Head of caudate nucleus (tissue), 42 donors: ENCODE measurements around the gene SIL1.
"Not testable (repeated sequence)": the region's sequence is repeated elsewhere in the genome, so short reads cannot be mapped to it uniquely, and the experiment has no call there.

Source experiments
- DNase-seq, 42 donors: peaks; one replicate each; pipeline versions ENCODE4 v3.0.0 to v3.0.0-alpha.2; 2020 to 2021; ENCODE audit warnings: mixed read lengths in 7 of 42
- intact Hi-C: fragments of 100-400 bp; cut with DNase I; formaldehyde crosslinking; loops from one replicate; pipeline ENCODE4 v1.15.0; 2022

Gene SIL1

DNA sequence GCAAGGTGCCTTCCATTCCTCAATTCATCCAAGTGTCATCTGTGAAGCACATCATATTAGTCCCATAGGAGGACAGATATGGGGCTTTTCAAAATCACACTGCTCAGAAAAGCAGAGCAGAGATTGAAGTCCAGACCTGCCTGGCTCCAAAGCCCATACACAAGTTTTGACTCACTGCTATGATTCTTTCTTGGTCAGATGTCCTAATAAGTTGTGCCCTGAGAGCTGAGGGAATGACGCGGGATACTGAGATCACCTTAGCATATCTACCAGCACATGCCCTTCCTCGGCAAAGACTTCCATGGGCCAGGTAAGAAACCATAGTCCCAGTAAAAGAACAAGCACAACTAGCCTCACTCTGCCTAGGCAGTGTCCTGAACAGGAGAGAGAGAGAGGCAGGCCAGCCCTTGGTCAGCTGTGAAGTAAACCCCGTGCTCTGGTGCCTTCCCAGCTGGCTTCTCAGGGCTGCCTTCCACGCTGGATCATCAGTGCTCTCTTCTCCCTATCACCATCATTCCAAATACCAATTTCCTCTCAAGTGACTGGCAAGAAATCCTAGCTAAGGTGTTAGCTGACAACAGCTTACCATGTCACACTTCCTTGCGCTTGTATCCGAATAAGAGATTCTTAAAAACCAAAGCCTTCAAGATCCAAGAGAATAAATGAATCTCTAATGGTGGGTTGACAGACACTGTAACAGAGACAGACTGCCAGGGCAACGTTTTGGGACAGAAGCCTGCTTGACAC is 73.2 kb downstream of the SIL1 start:
- intact Hi-C loops = no loop called here
- peak in 1 of 42 donors; percentile 29 for DNase-seq

DNA sequence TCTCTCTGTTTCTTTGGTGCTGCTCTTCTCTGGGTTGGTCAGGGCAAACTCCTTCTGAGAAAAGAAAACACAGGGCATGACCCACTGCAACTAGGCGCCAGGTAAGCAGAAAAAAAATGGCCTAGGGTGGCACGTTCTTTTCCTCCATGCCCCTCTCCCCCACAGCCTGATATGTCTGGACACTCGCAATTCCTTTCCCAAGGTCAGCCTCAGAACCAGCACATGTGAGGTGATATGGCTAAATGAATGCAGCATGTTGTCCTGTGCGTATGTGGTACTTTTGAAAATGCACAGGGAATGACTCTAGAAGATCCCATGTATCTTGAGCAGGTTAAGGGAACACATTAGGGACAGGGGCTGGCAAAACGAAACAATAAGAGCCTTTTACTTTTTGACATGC is 77.0 kb downstream of the SIL1 start:
- intact Hi-C loops = no loop called here
- peak in 2 of 42 donors; percentile 7 to 32 for DNase-seq

DNA sequence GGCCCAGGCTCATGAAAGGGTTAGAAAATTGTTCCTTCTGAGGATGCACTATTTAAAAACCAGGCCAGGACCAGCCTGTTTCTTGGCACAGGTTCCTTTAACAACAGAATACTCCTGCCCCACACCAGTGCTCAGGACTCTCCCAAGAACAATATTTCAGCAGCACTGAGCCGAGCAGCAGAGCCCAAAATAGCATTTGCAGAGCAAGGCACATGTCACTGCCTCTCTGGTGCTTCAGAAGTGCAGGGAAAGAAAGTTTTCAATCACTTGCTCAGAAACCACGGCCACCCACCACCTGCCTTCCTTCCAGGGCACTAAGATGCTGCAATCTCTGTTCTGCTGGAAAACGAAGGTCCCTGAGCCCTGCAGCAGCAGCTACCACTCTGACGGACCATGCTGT is 77.6 kb downstream of the SIL1 start:
- peak in 36 of 42 donors; percentile 39 to 93 (median 69) for DNase-seq
- intact Hi-C loops = no loop called here

DNA sequence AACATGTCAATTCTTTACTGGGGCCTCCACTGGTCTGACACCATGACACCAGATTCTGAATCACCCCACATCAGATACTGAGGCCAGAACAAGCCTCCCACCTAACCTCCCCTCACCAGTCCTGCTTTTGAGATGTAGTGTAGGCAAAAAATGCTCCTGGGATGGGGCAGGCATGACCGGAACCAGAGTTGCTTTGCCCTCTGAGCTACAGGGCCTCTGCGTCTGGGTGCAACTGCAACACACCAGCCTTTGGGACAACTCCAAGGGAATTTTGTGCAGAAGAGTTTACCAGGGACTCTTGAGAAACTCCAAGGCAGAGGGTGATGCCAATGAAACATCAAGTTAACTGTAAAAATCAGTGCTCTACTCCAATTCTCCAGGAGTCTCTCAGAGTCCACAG is 79.4 kb downstream of the SIL1 start:
- peak in 1 of 42 donors; percentile 9 for DNase-seq
- intact Hi-C loops = no loop called here

DNA sequence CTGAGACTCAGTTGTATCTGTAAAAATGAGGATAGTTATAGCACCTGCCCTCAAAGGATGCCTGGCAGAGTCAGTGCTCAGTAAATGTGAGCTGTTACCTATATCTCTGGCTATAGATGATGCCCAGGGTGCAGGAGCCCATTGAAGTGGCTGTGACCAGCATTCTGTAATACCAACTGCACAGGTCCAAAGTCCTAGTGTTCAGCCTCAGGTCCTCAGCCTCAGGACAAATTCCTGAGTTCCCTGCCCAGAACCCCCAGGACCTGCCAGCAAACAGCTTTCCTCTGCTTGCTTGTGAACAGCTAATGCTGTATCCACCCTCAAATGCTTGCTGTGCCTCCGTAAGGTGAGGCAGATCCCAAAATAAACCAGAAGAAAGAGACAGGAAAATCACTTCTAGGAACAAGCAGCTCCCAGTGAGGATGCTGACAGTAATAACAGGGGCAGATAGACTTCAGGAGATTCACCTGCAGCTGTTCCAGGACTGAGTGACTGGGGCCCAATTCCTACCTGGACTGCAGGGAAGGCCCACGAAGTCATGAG is 80.8 kb downstream of the SIL1 start:
- intact Hi-C loops = no loop called here
- peak in 10 of 42 donors; percentile 18 to 74 (median 54) for DNase-seq

DNA sequence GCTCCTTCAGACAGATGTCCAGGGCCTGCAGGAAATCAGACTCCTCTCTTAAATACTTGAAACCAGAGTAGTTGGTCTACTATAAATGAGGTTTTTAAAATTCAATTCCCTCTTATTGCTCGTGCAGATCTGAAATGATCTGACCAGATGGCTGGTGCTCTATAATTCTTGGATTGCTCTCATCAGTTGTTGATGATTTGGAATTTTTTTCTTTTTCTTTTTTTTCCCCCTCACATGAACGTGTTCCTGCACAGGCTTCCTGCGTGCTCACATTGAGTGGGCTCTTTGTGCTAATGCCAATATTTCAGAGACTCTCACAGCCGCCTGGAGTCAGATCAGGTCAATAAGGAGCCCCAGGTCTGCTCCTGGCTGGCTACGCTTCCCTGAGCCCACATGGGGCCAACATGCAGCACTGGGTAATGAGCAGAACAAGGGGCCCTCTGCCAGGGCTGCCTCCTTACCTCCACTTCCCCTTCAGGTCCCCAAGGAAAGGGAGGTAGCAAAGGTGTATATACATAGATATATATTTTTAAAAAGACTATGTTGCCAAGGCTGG is 82.0 kb downstream of the SIL1 start:
- intact Hi-C loops = no loop called here
- DNase-seq = peak in 1 of 42 donors; percentile 29

DNA sequence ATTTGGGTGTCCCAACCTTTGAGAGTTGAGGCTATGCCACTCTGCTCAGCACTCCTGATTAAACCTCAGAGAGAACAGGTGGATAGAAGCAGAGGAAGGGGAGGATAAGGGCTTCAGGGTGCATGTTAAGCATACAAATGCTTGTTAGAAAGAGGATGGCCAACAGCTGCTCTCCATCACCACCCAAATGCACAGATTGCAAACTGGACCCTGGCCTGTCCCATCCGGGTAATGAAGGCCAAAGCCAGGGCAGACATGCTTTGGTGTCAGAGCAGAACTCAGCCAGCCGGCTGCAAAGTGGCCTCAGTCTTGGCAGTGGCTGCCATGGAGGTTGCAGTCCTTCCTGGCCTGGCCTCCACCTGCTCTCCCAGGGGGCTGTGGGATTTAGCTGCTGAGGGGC is 84.3 kb downstream of the SIL1 start:
- peak in 1 of 42 donors; percentile 7 for DNase-seq
- intact Hi-C loops = no loop called here

DNA sequence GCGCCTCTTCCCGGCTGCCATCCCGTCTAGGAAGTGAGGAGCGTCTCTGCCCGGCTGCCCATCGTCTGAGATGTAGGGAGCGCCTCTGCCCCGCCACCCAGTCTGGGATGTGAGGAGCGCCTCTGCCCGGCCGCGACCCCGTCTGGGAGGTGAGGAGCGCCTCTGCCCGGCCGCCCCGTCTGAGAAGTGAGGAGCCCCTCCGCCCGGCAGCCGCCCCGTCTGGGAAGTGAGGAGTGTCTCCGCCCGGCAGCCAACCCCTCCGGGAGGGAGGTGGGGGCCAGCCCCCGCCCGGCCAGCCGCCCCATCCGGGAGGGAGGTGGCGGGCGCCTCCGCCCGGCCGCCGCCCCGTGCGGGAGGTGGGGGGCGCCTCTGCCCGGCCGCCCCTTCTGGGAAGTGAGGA is 85.8 kb downstream of the SIL1 start:
- intact Hi-C loops, DNase-seq: not testable (repeated sequence)

DNA sequence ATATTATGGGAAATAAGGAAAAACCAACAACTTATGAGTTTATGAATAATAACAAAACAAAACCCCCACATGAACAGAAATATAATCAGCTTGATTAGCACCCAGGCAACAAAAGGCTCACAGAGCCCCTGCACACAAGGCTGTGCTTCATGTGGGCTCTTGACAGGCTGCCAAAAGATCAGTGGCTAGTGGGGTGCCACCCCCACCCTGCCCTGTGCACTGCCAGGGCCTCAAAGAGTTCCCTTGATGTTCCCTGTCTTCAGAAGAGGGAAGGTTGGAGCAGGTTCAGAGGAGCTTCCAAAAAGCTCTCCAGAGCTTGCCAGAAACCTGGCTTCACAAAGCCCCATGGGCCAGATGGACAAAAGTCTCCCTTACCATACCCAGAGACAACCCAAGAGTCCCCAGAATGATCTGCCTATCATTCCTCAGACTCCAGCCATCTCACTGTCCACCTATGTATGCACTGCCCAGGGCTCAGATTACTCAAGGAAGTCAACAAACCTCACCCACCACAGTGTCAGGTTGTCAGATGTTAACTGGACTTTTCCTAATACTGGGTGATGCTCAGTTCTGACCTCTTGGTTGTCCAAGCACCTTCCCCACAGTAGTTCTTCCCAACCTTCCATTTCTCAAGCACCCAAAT is 87.5 kb downstream of the SIL1 start:
- DNase-seq = peak in 37 of 42 donors; percentile 44 to 88 (median 66)
- intact Hi-C loops = no loop called here

DNA sequence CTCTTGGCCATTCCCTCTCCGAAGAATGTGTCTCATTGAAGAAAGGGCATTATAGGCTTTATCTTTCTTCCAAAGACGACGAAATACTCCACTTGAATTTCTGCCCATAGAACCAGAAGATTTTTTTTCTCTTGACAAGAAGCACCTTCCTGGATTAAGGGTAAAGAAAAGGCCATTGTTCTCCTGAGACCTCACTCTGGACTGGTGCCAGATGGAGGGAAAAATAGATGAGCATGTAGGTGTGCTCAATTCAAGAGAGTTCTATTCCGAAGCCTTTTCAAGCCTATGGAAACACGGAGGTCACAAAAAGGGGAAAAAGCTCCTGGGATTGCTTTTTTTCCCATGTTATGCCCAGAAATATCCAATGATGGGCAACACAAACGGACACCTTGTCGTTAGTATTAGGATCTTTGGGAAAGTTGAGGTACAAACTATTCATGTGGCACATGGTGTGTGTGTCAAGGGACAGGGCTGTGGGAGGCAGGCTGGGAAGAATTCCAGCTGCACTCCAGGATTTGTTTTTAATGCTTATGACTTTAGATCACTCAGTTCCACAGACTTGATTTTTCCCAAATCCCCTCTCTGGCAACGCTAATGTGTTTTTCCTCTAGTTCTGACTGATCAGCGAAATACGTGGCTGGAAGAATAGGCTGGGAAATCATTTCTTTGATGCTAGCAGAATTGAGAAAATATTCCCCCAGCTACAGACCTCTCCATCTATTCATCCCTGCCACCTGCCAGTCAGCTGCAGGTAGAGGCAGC is 89.9 kb downstream of the SIL1 start:
- peak in 7 of 42 donors; percentile 9 to 62 (median 43) for DNase-seq

DNA sequence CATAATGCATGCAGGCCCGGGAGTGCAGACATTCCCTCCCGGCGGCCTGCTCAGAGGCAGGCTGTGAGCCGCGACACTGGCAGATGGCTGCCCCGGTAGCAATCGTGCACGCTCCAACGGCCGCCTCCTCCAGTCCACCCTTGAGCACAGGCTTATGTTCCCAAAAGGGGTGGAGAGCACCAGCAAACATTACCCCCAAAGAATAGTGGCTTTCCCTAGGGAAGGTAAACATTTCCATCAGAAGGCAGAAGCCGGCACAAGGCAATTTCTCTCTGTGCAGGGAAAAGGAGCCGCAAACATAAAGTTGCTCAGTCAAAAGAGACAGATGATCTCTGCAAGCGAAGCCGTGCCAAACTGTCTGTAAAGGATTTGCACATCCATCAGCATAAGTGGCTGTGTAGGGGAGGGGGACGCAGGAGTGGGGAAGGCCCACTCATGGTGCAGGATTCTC is 92.5 kb downstream of the SIL1 start:
- intact Hi-C loops = loop anchor here (10.0 kb wide), 1 partner anchor 231 kb away; the partner anchor contains the start of gene LRRTM2
- peak in 38 of 42 donors; percentile 38 to 81 (median 60) for DNase-seq

More for the DNA sequence above, 89.9 kb downstream of the SIL1 start:
- intact Hi-C loops = loop anchor here (10.0 kb wide), 1 partner anchor 233 kb away; the partner anchor contains the start of gene LRRTM2

DNA sequence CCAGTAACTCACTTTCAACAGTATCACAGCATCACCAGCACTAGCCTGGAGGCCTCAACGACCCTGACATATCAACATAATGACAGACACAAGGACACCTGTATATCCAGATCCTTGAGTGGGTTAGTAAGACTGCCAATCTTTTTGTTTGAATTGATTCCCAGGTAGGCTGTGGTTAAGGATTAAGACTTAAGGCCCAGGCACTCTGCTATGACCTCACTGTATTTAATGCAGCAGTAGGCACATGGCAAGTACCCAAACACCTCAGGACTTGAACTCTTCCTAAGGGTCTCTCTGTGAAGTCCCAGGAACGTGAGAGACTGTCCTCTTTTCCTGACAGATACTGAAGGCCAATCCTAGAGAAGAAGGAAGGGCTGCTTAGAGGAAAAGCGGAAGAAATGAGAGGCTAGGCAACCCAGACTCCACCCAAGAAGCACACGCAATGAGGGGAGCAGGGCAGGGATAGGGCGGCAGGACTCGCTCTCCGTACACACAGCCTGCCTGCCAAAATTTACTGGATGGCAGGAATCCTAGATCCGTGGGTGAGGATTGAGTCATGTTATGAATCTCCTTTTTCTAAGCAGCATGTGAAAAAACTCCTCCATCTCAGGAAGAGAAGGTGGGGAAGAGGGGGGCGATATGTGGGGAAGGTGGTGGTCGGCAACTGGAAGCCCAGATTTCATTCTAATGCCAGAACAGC is 93.4 kb downstream of the SIL1 start:
- intact Hi-C loops = loop anchor here (10.0 kb wide), 1 partner anchor 230 kb away; the partner anchor contains the start of gene LRRTM2
- peak in 40 of 42 donors; percentile 43 to 93 (median 74) for DNase-seq

DNA sequence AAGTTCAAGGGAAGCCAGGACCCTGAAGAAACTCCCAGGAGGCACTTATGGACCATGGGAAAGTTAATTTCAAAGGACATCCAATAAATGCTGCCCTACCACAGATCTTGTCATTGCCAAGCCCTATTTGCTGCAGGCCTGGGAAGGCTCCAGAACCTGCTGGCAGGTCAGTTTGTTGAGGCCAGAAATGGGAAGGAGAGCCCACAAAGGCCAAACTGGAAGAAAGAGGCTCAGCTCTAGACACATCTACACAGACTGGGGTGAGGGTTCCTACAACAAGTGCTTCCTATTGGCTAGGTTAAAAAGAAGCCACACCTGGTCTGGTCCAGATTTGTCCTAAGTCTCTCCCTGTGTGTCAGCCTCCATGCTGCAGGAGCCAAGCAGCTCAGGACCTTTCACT is 94.4 kb downstream of the SIL1 start:
- intact Hi-C loops = loop anchor here (10.0 kb wide), 1 partner anchor 229 kb away; the partner anchor contains the start of gene LRRTM2
- DNase-seq = peak in 1 of 42 donors; percentile 25

DNA sequence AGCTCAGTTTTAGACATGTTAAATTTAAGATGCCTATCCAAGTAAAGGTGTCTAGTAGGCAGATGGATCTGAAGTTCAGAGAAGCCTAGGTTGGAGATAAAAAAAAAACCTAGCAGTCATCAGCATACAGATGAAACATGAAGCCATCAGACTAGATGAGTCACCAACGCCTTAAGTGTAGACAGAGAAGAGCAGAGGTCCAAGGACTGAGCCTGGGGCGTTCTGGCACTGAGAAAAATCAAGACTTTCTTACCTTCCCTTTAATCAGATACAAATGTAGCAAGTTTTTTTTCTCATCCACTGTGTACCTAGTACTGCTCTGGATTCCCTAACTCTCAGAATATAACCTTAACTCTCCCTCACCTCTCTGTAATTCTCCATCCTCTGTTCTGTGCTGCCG is 97.3 kb downstream of the SIL1 start:
- DNase-seq = no peak
- intact Hi-C loops = loop anchor here (10.0 kb wide), 1 partner anchor 226 kb away; the partner anchor contains the start of gene LRRTM2

DNA sequence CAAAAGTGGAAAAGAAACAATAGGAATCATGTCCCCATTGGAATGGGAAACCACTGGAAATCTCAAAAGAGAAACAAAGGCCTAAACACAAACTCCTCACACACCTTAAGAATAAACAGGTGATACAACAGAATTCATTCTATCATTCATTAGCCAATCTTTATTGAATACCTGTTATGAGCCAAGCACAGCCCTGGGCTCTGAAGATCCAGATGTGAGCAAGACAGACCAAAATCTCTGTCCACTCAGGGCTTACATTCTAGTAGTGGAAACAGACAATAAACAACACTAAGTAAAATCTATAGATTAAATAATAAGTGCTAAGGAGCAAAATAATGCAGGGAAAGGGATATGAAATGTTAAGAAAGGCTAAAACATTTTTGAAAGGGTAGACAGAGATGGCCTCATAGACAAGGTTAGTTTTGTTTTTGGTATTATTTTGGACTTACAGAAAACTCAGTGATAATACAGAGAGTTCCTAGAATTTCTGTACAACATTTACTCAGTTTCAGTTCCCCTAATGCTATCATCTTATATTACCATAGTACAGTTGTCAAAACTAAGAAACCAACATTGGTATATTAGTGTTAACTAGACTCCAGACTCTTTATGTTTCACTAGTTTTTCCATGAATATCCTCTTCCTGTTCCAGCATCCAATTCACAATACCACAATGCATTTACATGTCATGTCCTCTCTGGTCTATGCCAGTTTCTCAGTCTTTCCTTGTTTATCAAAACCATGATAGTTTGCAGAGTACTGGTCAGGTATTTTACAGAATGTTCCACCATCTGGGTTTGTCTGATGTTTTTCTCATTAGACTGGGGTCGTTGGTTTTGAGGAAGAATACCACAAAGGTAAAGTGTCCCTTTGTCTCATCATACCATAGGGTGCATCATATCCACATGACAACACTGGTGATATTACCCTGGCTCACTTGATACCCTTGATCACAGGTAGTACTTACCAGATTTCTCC is 103.7 kb downstream of the SIL1 start:
- intact Hi-C loops = no loop called here
- DNase-seq = peak in 1 of 42 donors; percentile 8

DNA sequence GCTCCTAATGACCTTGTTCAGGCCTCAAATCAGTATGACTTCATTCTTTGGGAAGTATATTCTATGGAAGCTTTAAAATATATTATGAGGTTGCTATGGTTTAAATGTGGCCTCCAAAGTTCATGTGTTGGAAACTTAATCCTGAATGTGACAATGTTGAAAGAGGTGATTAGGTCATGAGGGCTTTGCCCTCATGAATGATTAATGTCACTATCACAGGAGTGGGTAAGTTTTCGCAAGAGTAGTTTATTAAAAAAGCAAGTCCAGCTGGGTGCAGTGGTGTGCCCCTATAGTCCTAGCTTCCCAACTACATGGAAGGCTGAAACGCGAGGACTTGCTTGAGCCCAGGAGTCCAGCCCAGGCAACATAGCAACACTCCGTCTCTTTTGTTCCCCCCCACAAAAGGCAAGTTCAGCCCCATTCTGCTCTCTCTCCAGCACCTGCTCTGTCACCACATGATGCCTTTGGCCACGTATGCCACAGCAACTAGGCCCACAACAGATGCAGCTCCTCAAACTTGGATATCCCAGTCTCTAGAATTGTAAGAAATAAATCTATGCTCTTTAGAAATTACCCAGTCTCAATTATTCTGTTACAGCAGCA is 105.3 kb downstream of the SIL1 start:
- intact Hi-C loops = no loop called here
- DNase-seq = peak in 1 of 42 donors; percentile 25
